GM12878 (cell line): ENCODE data around the gene CDKL4. TPM values are rescaled to one million over a fixed set of nuclear protein-coding genes. Genes with fewer than 3 reads are reported as not detected.

Source experiments
- ATAC-seq: fragments of 200-7000 bp; cut with Tn5 transposase; 3 replicates; pipeline ENCODE4 v1.9.1; 2020; ENCODE audit warnings: mild to moderate bottlenecking, moderate library complexity
- BruUV-seq: library from RNA; stranded (reverse); fragments of 400-500 nt; replicated peaks from 2 replicates; lab custom pipeline; 2021; lab: Mats Ljungman, UMichigan
- CTCF ChIA-PET: fragments of 300-600 bp; sonication (Branson Sonifier 250); formaldehyde crosslinking; extraction: SDS; loops from one replicate; lab custom pipeline; 2021; ENCODE audit warnings: inconsistent platforms; lab: Yijun Ruan, JAX
- POLR2A ChIA-PET: fragments of 350-600 bp; formaldehyde crosslinking; extraction: SDS; loops from one replicate; lab custom pipeline; 2021; ENCODE audit warnings: inconsistent platforms; lab: Charles Lee
- RAD21 ChIA-PET: fragments of 300-600 bp; sonication (Branson Sonifier 250); formaldehyde crosslinking; loops from one replicate; lab custom pipeline; 2023; ENCODE audit warnings: antibody characterized with exemption; ENCODE audit not compliant: unreplicated experiment; lab: Charles Lee
- SMC1A ChIA-PET: fragments of 300-600 bp; sonication (Branson Sonifier 250); formaldehyde crosslinking; loops from one replicate; lab custom pipeline; 2023; ENCODE audit not compliant: unreplicated experiment, uncharacterized antibody; lab: Charles Lee
- DNase-seq: peaks from one replicate; pipeline ENCODE4 v3.0.0-alpha.2; 2011; ENCODE audit warnings: low read depth, low spot score
- FAIRE-seq: peaks from 3 replicates; lab custom pipeline; 2011; peaks lifted over from hg19 to GRCh38; lab: Jason Lieb, UNC
- H2AFZ ChIP-seq: 2 replicates; pipeline ENCODE4 v1.6.0; 2011; ENCODE audit warnings: low read depth, low read length, control low read depth; ENCODE audit not compliant: control insufficient read depth
- H3K27ac ChIP-seq: 2 replicates; pipeline ENCODE4 v1.5.1; 2011; ENCODE audit warnings: control low read depth; ENCODE audit not compliant: control insufficient read depth, insufficient read depth
- H3K27me3 ChIP-seq, 2 experiments: replicated peaks in 1 of 2; 2 replicates each; pipeline versions ENCODE4 v1.6.0 to v1.6.1; 2011; ENCODE audit warnings: low read length in 1 of 2; ENCODE audit not compliant: control insufficient read depth in 2 of 2, insufficient read depth in 2 of 2
- H3K36me3 ChIP-seq, 2 experiments: 2 replicates each; pipeline ENCODE4 v1.5.1; 2011; ENCODE audit warnings: low read length in 1 of 2; ENCODE audit not compliant: control insufficient read depth in 2 of 2, insufficient read depth in 2 of 2
- H3K4me1 ChIP-seq: 2 replicates; pipeline ENCODE4 v1.6.1; 2011; ENCODE audit warnings: mild to moderate bottlenecking, low read length, moderate library complexity, mixed read lengths; ENCODE audit not compliant: control insufficient read depth, insufficient read depth
- H3K4me2 ChIP-seq: 2 replicates; pipeline ENCODE4 v1.6.0; 2011; ENCODE audit warnings: control low read depth; ENCODE audit not compliant: control insufficient read depth, insufficient read depth
- H3K4me3 ChIP-seq: fragments of 200-600 bp; sonication (generic); 2 replicates; pipeline ENCODE4 v1.5.1; 2016
- H3K79me2 ChIP-seq: 2 replicates; pipeline ENCODE4 v1.6.0; 2011; ENCODE audit warnings: low read length; ENCODE audit not compliant: control insufficient read depth, insufficient read depth
- H3K9ac ChIP-seq: 2 replicates; pipeline ENCODE4 v1.8.0; 2011; ENCODE audit warnings: low read length, control low read depth, mixed read lengths; ENCODE audit not compliant: control insufficient read depth, insufficient read depth
- H3K9me3 ChIP-seq: replicated peaks from 3 replicates; pipeline ENCODE4 v1.5.1; 2011; ENCODE audit warnings: mild to moderate bottlenecking, low read length; ENCODE audit not compliant: control insufficient read depth, insufficient read depth
- H4K20me1 ChIP-seq: 2 replicates; pipeline ENCODE4 v1.6.0; 2011; ENCODE audit not compliant: control insufficient read depth, insufficient read depth
- IRF4 ChIP-seq: IDR thresholded peaks from 2 replicates; pipeline ENCODE4 v1.6.1; 2011; ENCODE audit warnings: low read depth, low read length
- MTA2 ChIP-seq: fragments of 450-650 bp; IDR thresholded peaks from 2 replicates; pipeline ENCODE4 v1.6.1; 2016; ENCODE audit warnings: low read depth, mild to moderate bottlenecking, moderate library complexity
- NFXL1 ChIP-seq: fragments of 450-650 bp; IDR thresholded peaks from 2 replicates; pipeline ENCODE4 v1.6.1; 2017; ENCODE audit warnings: antibody characterized with exemption, mild to moderate bottlenecking, borderline replicate concordance
- NR2C1 ChIP-seq: fragments of 450-650 bp; IDR thresholded peaks from 2 replicates; pipeline ENCODE4 v1.6.1; 2017; ENCODE audit warnings: antibody characterized with exemption, mild to moderate bottlenecking, moderate library complexity
- RELA ChIP-seq: fragments of 450-650 bp; IDR thresholded peaks from 2 replicates; pipeline ENCODE4 v1.8.0; 2014; ENCODE audit warnings: borderline replicate concordance; ENCODE audit not compliant: partially characterized antibody
- SIX5 ChIP-seq: IDR thresholded peaks from 2 replicates; pipeline ENCODE4 v1.6.1; 2011; ENCODE audit warnings: mild to moderate bottlenecking, low read depth, low read length, moderate library complexity; ENCODE audit not compliant: severe bottlenecking
- WGBS: methylation state at CpG from one replicate; pipeline ENCODE4 v1.1.6; 2016; ENCODE audit warnings: low lambda C conversion rate; ENCODE audit not compliant: insufficient replicate concordance, insufficient coverage; ENCODE audit errors: missing lambda C conversion rate; 5-methylcytosine and 5-hydroxymethylcytosine counted together
- in situ Hi-C: fragments of 300-500 bp; cut with MboI; formaldehyde crosslinking; loops from 9 replicates; pipeline ENCODE4 v1.14.3; 2018; ENCODE audit warnings: mixed read lengths
- intact Hi-C: fragments of 100-400 bp; cut with micrococcal nuclease; formaldehyde crosslinking; loops from one replicate; pipeline ENCODE4 v1.14.2; 2022; ENCODE audit not compliant: unreplicated experiment
- polyA plus RNA-seq, 11 experiments: library from polyadenylated mRNA; depleted of rRNA in 4 of 11; unstranded in 6 of 11; stranded (reverse) in 5 of 11; fragments of >200 nt; fragmentation: Nextera tagmentation in 4 of 11; fragmentation: Illumina TruSeq in 1 of 11; extraction: Ambion mirVana in 4 of 11; extraction: Trizol in 1 of 11; gene quantifications; 1 replicate in 1 of 11; 2 replicates in 10 of 11; pipeline versions ENCODE4 v1.2.1 to v1.2.3, GENCODE V29; 2011 to 2016; ENCODE audit warnings: inconsistent platforms in 2 of 11, missing spikeins in 2 of 11, low read depth in 1 of 11
- total RNA-seq, 4 experiments: library from RNA; depleted of rRNA in 3 of 4; stranded (reverse); fragments of >200 nt in 3 of 4; fragmentation: Illumina TruSeq in 1 of 4; extraction: Trizol in 1 of 4; gene quantifications; 2 replicates each; pipeline versions ENCODE4 v1.2.1 to v1.2.3, GENCODE V29; 2013 to 2021
- TF ChIP-seq, protein P1 (sequence below): fragments of 150-350 bp; IDR thresholded peaks from 2 replicates; pipeline ENCODE4 v1.6.1; 2014; ENCODE audit warnings: mild to moderate bottlenecking, low read depth, low read length
- TF ChIP-seq, protein P2 (sequence below): fragments of 450-650 bp; IDR thresholded peaks from 2 replicates; pipeline ENCODE4 v1.6.1; 2018; ENCODE audit warnings: borderline replicate concordance, mild to moderate bottlenecking; ENCODE audit not compliant: partially characterized antibody
- TF ChIP-seq, protein P3 (sequence below): IDR thresholded peaks from 2 replicates; pipeline ENCODE4 v1.6.1; 2012; ENCODE audit warnings: low read length, inconsistent platforms

Gene CDKL4
- total and polyA plus RNA-seq, 10 of the 15 experiments (the other 5 are each of a cell fraction or from before 2014, with no cell fraction given): not detected

DNA sequence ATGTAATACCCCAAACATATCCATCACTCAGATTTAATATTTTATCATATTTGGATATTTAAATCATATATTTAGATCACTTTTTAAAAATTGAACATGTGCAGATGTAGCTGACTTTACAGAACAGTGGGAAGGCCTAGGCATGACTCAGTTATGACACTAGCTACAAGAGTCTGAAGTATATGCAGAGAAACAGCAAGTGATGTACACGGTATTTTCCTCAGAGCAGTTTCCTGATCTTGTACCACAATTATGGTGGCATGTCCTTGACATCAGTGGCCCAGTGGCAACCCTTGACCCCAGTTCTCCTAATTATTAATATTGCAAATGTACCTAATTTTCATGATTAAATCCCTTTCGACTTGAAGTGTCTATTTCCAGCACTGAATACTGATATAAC lies 28.2 kb downstream of the CDKL4 start:
- no peaks in the 10 kb centered on the region for H3K36me3 ChIP-seq
- DNase-seq: no peak
- no peak for TF ChIP-seq IRF4
- no peak for TF ChIP-seq RELA
- TF ChIP-seq, protein P1, sequence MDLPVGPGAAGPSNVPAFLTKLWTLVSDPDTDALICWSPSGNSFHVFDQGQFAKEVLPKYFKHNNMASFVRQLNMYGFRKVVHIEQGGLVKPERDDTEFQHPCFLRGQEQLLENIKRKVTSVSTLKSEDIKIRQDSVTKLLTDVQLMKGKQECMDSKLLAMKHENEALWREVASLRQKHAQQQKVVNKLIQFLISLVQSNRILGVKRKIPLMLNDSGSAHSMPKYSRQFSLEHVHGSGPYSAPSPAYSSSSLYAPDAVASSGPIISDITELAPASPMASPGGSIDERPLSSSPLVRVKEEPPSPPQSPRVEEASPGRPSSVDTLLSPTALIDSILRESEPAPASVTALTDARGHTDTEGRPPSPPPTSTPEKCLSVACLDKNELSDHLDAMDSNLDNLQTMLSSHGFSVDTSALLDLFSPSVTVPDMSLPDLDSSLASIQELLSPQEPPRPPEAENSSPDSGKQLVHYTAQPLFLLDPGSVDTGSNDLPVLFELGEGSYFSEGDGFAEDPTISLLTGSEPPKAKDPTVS: no peak
- no peak for TF ChIP-seq SIX5
- no peak for TF ChIP-seq MTA2
- TF ChIP-seq, protein P2, sequence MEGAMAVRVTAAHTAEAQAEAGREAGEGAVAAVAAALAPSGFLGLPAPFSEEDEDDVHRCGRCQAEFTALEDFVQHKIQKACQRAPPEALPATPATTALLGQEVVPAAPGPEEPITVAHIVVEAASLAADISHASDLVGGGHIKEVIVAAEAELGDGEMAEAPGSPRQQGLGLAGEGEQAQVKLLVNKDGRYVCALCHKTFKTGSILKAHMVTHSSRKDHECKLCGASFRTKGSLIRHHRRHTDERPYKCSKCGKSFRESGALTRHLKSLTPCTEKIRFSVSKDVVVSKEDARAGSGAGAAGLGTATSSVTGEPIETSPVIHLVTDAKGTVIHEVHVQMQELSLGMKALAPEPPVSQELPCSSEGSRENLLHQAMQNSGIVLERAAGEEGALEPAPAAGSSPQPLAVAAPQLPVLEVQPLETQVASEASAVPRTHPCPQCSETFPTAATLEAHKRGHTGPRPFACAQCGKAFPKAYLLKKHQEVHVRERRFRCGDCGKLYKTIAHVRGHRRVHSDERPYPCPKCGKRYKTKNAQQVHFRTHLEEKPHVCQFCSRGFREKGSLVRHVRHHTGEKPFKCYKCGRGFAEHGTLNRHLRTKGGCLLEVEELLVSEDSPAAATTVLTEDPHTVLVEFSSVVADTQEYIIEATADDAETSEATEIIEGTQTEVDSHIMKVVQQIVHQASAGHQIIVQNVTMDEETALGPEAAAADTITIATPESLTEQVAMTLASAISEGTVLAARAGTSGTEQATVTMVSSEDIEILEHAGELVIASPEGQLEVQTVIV: no peak
- TF ChIP-seq, protein P3, sequence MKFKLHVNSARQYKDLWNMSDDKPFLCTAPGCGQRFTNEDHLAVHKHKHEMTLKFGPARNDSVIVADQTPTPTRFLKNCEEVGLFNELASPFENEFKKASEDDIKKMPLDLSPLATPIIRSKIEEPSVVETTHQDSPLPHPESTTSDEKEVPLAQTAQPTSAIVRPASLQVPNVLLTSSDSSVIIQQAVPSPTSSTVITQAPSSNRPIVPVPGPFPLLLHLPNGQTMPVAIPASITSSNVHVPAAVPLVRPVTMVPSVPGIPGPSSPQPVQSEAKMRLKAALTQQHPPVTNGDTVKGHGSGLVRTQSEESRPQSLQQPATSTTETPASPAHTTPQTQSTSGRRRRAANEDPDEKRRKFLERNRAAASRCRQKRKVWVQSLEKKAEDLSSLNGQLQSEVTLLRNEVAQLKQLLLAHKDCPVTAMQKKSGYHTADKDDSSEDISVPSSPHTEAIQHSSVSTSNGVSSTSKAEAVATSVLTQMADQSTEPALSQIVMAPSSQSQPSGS: no peak
- no peak for TF ChIP-seq NFXL1
- TF ChIP-seq NR2C1: no peak
- H3K9me3 ChIP-seq: no peaks in the 10 kb centered on the region
- intact Hi-C loops: no loop called here
- H3K4me3 ChIP-seq: no peak overlapping the region
- ATAC-seq: no peak
- WGBS: 60% methylated on average over 2 of the region's 2 CpGs
- no peak for FAIRE-seq
- H3K27me3 ChIP-seq: no peaks in the 10 kb centered on the region
- H3K9ac ChIP-seq: no peak overlapping the region
- no peak overlapping the region for H3K27ac ChIP-seq
- ChIA-PET SMC1A (no interaction called here), RAD21 (no interaction called here), POLR2A (no interaction called here), CTCF (interaction anchor here (1.2 kb wide), 1 partner anchor 12 kb away, joined by 8 read pairs; no protein-coding TSS in a partner anchor)
- no peak overlapping the region for H2AFZ ChIP-seq
- BruUV-seq: no TSS peak
- no peaks in the 10 kb centered on the region for H3K4me1 ChIP-seq
- in situ Hi-C loops: no loop called here
- no peaks in the 10 kb centered on the region for H3K79me2 ChIP-seq
- no peak overlapping the region for H3K4me2 ChIP-seq
- no peaks in the 10 kb centered on the region for H4K20me1 ChIP-seq
